Subcutaneous abdominal adipose tissue (tissue), 5 donors: Measurements from ENCODE around the gene AVP.
"Not testable (repeated sequence)": the region's sequence is repeated elsewhere in the genome, so short reads cannot be mapped to it uniquely, and the experiment has no call there.

Experiments used
- H3K27ac ChIP-seq: one replicate; pipeline ENCODE4 v1.7.0; 2013; ENCODE audit warnings: low read depth, mild to moderate bottlenecking, inconsistent platforms, low read length, moderate library complexity
- H3K27me3 ChIP-seq, 5 donors: one replicate each; pipeline ENCODE4 v1.7.0; 2013; ENCODE audit warnings: low read length in 5 of 5, inconsistent platforms in 1 of 5; ENCODE audit not compliant: control insufficient read depth in 5 of 5, insufficient read depth in 4 of 5
- H3K36me3 ChIP-seq, 5 donors: one replicate each; pipeline ENCODE4 v1.7.0; 2013; ENCODE audit warnings: low read length in 5 of 5; ENCODE audit not compliant: control insufficient read depth in 5 of 5, insufficient read depth in 5 of 5
- H3K4me1 ChIP-seq, 5 donors: one replicate each; pipeline ENCODE4 v1.7.0; 2013; ENCODE audit warnings: low read length in 5 of 5, mild to moderate bottlenecking in 3 of 5, moderate library complexity in 1 of 5; ENCODE audit not compliant: control insufficient read depth in 5 of 5, insufficient read depth in 5 of 5
- H3K4me3 ChIP-seq, 5 donors: one replicate each; pipeline ENCODE4 v1.7.0; 2013; ENCODE audit warnings: low read length in 5 of 5, low read depth in 1 of 5
- H3K9ac ChIP-seq, 5 donors: one replicate each; pipeline ENCODE4 v1.7.0; 2013; ENCODE audit warnings: low read length in 5 of 5, mild to moderate bottlenecking in 4 of 5, moderate library complexity in 3 of 5
- H3K9me3 ChIP-seq, 5 donors: one replicate each; pipeline ENCODE4 v1.7.0; 2013; ENCODE audit warnings: low read length in 5 of 5; ENCODE audit not compliant: control insufficient read depth in 5 of 5
- donor health status: healthy.
- donor health status: healthy.
- donor health status: healthy.
- donor health status: healthy.
- donor health status: healthy.

The AVP gene

GRCh38 chr20:3072530-3073250, 11.8 kb downstream of the AVP start:
- Histone ChIP-seq H3K9me3 (no peaks in the 10 kb centered on the region), H3K27me3 (peaks cover 0 to 2% (median 0%) of the 10 kb centered on the region in 5 donors), H3K4me3 (peak overlapping the region in 4 of 5 donors; percentile 49 to 67 (median 58)), H3K27ac (no peak overlapping the region), H3K4me1 (peaks cover 0 to 34% (median 23%) of the 10 kb centered on the region in 5 donors), H3K36me3 (no peaks in the 10 kb centered on the region), H3K9ac (peak overlapping the region in 1 of 5 donors; percentile 66)

GRCh38 chr20:3071610-3072529, 12.7 kb downstream of the AVP start, which contains the start of gene OXT:
Gene OXT, plus strand, starts transcription at chr20:3071620. Its CDS starts 36 bp downstream, at chr20:3071656.
- Histone ChIP-seq H3K36me3 (no peaks in the 10 kb centered on the region), H3K9me3 (no peaks in the 10 kb centered on the region), H3K9ac (peak within 1 kb of the TSS in 4 of 5 donors; percentile 8 to 67 (median 41)), H3K4me3 (peak within 1 kb of the TSS in 4 of 5 donors; percentile 56 to 67 (median 62)), H3K27me3 (peaks cover 0 to 2% (median 0%) of the 10 kb centered on the region in 5 donors), H3K4me1 (peaks cover 2 to 42% (median 28%) of the 10 kb centered on the region in 5 donors), H3K27ac (no peak within 1 kb of the TSS)

- H3K4me3 ChIP-seq, result peak overlapping the region in 4 of 5 donors; percentile 56 to 67 (median 62)
- H3K4me1 ChIP-seq, result peaks cover 2 to 46% (median 32%) of the 10 kb centered on the region in 5 donors
- no peaks in the 10 kb centered on the region for H3K9me3 ChIP-seq
- H3K27me3 ChIP-seq, result peaks cover 0 to 2% (median 0%) of the 10 kb centered on the region in 5 donors
- no peaks in the 10 kb centered on the region for H3K36me3 ChIP-seq
- peak overlapping the region in 3 of 5 donors; percentile 8 to 67 (median 66) for H3K9ac ChIP-seq
- H3K27ac ChIP-seq, result no peak overlapping the region
These were observed 13.3 kb downstream of the AVP start for GRCh38 chr20:3071266-3071609.

GRCh38 chr20:3070725-3071124, 13.8 kb downstream of the AVP start:
- H3K27ac ChIP-seq, result no peak overlapping the region
- H3K4me1 ChIP-seq, result peaks cover 2 to 51% (median 37%) of the 10 kb centered on the region in 5 donors
- H3K36me3 ChIP-seq, result no peaks in the 10 kb centered on the region
- H3K4me3 ChIP-seq, result peak overlapping the region in 2 of 5 donors; percentile 30 to 59
- H3K27me3 ChIP-seq, result peaks cover 0 to 2% (median 0%) of the 10 kb centered on the region in 5 donors
- H3K9me3 ChIP-seq, result no peaks in the 10 kb centered on the region
- peak overlapping the region in 2 of 5 donors; percentile 8 to 66 for H3K9ac ChIP-seq

GRCh38 chr20:3068986-3069900, 15.3 kb downstream of the AVP start:
- Histone ChIP-seq H3K27me3 (peaks cover 0 to 2% (median 0%) of the 10 kb centered on the region in 5 donors), H3K9ac (peak overlapping the region in 2 of 5 donors; percentile 22 to 52), H3K36me3 (no peaks in the 10 kb centered on the region), H3K4me3 (no peak overlapping the region), H3K4me1 (peaks cover 2 to 51% (median 37%) of the 10 kb centered on the region in 5 donors), H3K9me3 (no peaks in the 10 kb centered on the region), H3K27ac (peak overlapping the region; percentile 82)

- peaks cover 2 to 51% (median 37%) of the 10 kb centered on the region in 5 donors for H3K4me1 ChIP-seq
These were observed 16.4 kb downstream of the AVP start for GRCh38 chr20:3068075-3068474.

GRCh38 chr20:3067139-3068014, 17.1 kb downstream of the AVP start:
- peak overlapping the region in 2 of 5 donors; percentile 26 to 52 for H3K9ac ChIP-seq
- no peak overlapping the region for H3K4me3 ChIP-seq
- no peaks in the 10 kb centered on the region for H3K9me3 ChIP-seq
- H3K36me3 ChIP-seq, result no peaks in the 10 kb centered on the region
- peaks cover 0 to 2% (median 0%) of the 10 kb centered on the region in 5 donors for H3K27me3 ChIP-seq
- H3K27ac ChIP-seq, result peak overlapping the region; percentile 82
- H3K4me1 ChIP-seq, result peaks cover 2 to 49% (median 30%) of the 10 kb centered on the region in 5 donors

More at GRCh38 chr20:3068075-3068474, 16.4 kb downstream of the AVP start:
- H3K9me3 ChIP-seq, result no peaks in the 10 kb centered on the region
- peak overlapping the region in 2 of 5 donors; percentile 26 to 52 for H3K9ac ChIP-seq
- no peak overlapping the region for H3K4me3 ChIP-seq
- H3K27me3 ChIP-seq, result peaks cover 0 to 2% (median 0%) of the 10 kb centered on the region in 5 donors
- H3K27ac ChIP-seq, result peak overlapping the region; percentile 82
- no peaks in the 10 kb centered on the region for H3K36me3 ChIP-seq

- H3K4me1 ChIP-seq, result peaks cover 2 to 35% (median 23%) of the 10 kb centered on the region in 5 donors
- not testable (repeated sequence) for H3K9ac ChIP-seq, H3K36me3 ChIP-seq, H3K27ac ChIP-seq, H3K4me3 ChIP-seq, H3K9me3 ChIP-seq, H3K27me3 ChIP-seq
These were observed 20.4 kb downstream of the AVP start for GRCh38 chr20:3064119-3064518.
